Measurements from ENCODE around the gene MBNL1.

The MBNL1 gene

DNA sequence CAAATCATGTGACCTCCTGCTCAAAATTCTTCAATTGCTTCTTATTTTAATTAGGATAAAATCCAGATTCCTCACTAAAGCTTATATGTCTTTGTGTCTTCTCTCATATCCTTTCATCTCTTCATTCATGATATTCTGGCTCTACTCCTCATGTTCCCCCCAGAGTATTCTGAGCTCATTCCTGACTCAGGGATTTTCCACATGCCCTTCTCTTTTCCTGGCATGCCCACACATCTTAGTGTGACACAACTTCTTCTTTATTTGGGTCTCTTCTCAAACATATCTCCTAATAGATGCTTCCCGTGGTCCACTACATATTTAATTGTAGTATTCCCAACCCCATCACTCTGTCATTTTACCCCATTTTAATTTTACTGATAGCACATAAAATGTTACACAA, 15.2 kb upstream of the MBNL1 start:
- TF ChIP-seq, protein P1, sequence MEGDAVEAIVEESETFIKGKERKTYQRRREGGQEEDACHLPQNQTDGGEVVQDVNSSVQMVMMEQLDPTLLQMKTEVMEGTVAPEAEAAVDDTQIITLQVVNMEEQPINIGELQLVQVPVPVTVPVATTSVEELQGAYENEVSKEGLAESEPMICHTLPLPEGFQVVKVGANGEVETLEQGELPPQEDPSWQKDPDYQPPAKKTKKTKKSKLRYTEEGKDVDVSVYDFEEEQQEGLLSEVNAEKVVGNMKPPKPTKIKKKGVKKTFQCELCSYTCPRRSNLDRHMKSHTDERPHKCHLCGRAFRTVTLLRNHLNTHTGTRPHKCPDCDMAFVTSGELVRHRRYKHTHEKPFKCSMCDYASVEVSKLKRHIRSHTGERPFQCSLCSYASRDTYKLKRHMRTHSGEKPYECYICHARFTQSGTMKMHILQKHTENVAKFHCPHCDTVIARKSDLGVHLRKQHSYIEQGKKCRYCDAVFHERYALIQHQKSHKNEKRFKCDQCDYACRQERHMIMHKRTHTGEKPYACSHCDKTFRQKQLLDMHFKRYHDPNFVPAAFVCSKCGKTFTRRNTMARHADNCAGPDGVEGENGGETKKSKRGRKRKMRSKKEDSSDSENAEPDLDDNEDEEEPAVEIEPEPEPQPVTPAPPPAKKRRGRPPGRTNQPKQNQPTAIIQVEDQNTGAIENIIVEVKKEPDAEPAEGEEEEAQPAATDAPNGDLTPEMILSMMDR (IDR thresholded peaks at IDR 0.05; ENCODE audit: low read depth, low read length): no peak

DNA sequence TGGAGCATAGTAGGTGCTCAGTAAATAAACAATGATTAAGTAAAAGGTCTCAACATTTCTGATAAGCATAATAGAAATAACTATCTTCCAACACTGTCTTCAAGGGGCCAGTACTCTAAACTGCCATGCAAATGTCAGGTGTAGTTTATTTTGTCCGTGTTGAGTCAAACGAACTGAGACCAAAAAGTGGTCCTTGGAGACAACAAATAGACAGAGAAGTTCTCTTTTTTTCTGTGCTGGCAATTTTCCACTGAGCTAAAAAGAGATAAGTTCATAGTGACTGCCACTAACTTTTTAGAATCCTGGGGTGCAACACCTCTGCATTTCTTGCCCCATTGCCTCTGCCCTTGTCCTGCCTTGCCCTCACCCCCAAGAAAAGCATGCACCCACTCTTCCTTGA, 14.7 kb upstream of the MBNL1 start:
- H3K27ac ChIP-seq: no peak overlapping the region
- H3K4me3 ChIP-seq (ENCODE audit: low read depth, low read length): no peak overlapping the region
- no peak for DNase-seq
- TF ChIP-seq, protein P1 (IDR thresholded peaks at IDR 0.05; ENCODE audit: low read depth, low read length): no peak
- H3K27me3 ChIP-seq (ENCODE audit: insufficient read depth, low read depth, severe bottlenecking): peaks cover 25% of the 10 kb centered on the region
- no peaks in the 10 kb centered on the region for H3K9me3 ChIP-seq (ENCODE audit: severe bottlenecking)
- no peaks in the 10 kb centered on the region for H3K36me3 ChIP-seq

More for the DNA sequence above, 15.2 kb upstream of the MBNL1 start:
- Histone ChIP-seq H3K27ac (no peak overlapping the region), H3K27me3 (ENCODE audit: insufficient read depth, low read depth, severe bottlenecking) (peaks cover 21% of the 10 kb centered on the region), H3K4me3 (ENCODE audit: low read depth, low read length) (no peak overlapping the region), H3K36me3 (no peaks in the 10 kb centered on the region), H3K9me3 (ENCODE audit: severe bottlenecking) (no peaks in the 10 kb centered on the region)
- no peak for DNase-seq

DNA sequence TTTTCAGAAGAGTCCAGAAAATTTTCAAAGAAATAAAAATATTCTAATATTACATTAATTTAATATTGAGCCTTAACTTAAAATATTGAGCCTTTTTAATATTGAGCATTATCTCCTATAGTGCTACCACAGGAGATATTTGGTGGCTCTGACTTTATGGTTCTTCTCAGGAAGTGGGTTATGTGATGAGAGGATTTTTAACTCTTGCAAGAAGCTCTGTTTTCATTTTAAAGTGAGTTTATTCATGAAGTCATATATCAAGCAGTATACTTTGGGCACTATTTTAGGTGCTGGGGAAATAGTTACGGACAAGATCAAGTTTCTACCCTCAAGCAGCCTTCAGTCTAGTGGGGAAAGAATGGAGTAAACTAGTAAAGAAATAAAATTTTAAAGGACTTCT, 13.4 kb upstream of the MBNL1 start:
- H3K9me3 ChIP-seq (ENCODE audit: severe bottlenecking): no peaks in the 10 kb centered on the region
- TF ChIP-seq, protein P1 (IDR thresholded peaks at IDR 0.05; ENCODE audit: low read depth, low read length): no peak
- no peaks in the 10 kb centered on the region for H3K36me3 ChIP-seq
- H3K4me3 ChIP-seq (ENCODE audit: low read depth, low read length): no peak overlapping the region
- H3K27ac ChIP-seq: no peak overlapping the region
- no peak for DNase-seq
- peaks cover 36% of the 10 kb centered on the region for H3K27me3 ChIP-seq (ENCODE audit: insufficient read depth, low read depth, severe bottlenecking)

- no peak for DNase-seq
- Histone ChIP-seq H3K36me3 (no peaks in the 10 kb centered on the region), H3K27ac (no peak overlapping the region), H3K4me3 (ENCODE audit: low read depth, low read length) (no peak overlapping the region), H3K9me3 (ENCODE audit: severe bottlenecking) (no peaks in the 10 kb centered on the region), H3K27me3 (ENCODE audit: insufficient read depth, low read depth, severe bottlenecking) (peaks cover 51% of the 10 kb centered on the region)
- TF ChIP-seq, protein P1 (IDR thresholded peaks at IDR 0.05; ENCODE audit: low read depth, low read length): no peak
Measured at GRCh38 chr3:152256851-152257562, 11.7 kb upstream of the MBNL1 start.

GRCh38 chr3:152257563-152258035, 11.1 kb upstream of the MBNL1 start:
- no peak overlapping the region for H3K27ac ChIP-seq
- DNase-seq: no peak
- no peak overlapping the region for H3K4me3 ChIP-seq (ENCODE audit: low read depth, low read length)

More at GRCh38 chr3:152257563-152258035, 11.1 kb upstream of the MBNL1 start:
- TF ChIP-seq, protein P1 (IDR thresholded peaks at IDR 0.05; ENCODE audit: low read depth, low read length): no peak
- Histone ChIP-seq H3K9me3 (ENCODE audit: severe bottlenecking) (no peaks in the 10 kb centered on the region), H3K36me3 (no peaks in the 10 kb centered on the region), H3K27me3 (ENCODE audit: insufficient read depth, low read depth, severe bottlenecking) (peaks cover 54% of the 10 kb centered on the region)

Measured in WERI-Rb-1 (cell line).